HG02981 (cell line): ENCODE measurements around the gene FAM83G.
"Not testable (repeated sequence)": the region's sequence is repeated elsewhere in the genome, so short reads cannot be mapped to it uniquely, and the experiment has no call there.

Experiments
- ATAC-seq: cut with Tn5 transposase; IDR thresholded peaks from one replicate; pipeline ENCODE4 v1.9.1; 2021; ENCODE audit warnings: mild to moderate bottlenecking, moderate library complexity; ENCODE audit not compliant: unreplicated experiment

The FAM83G gene

GRCh38 chr17:18958611-18959010 lies 46.0 kb downstream of the FAM83G start:
- ATAC-seq: no peak

- no peak for ATAC-seq
These were observed 46.7 kb downstream of the FAM83G start for GRCh38 chr17:18957831-18958230.

- ATAC-seq: no peak
These were observed 48.0 kb downstream of the FAM83G start for GRCh38 chr17:18956581-18956980.

- not testable (repeated sequence) for ATAC-seq
These were observed 48.5 kb downstream of the FAM83G start for GRCh38 chr17:18956021-18956420.

- no peak for ATAC-seq
These were observed 49.6 kb downstream of the FAM83G start for GRCh38 chr17:18955009-18955408.

- ATAC-seq: no peak
These were observed 50.2 kb downstream of the FAM83G start for GRCh38 chr17:18954321-18954720.

- ATAC-seq: no peak
These were observed 51.3 kb downstream of the FAM83G start for GRCh38 chr17:18953231-18953728.

GRCh38 chr17:18951941-18952842 lies 52.4 kb downstream of the FAM83G start, which contains the start of gene SLC5A10:
Gene SLC5A10, plus strand, starts transcription at chr17:18952165. Its CDS starts 41 bp downstream, at chr17:18952206.
- ATAC-seq: no peak

- ATAC-seq: no peak
These were observed 53.3 kb downstream of the FAM83G start for GRCh38 chr17:18950944-18951905.

- ATAC-seq: no peak
These were observed 54.2 kb downstream of the FAM83G start for GRCh38 chr17:18950346-18950745.

- ATAC-seq: no peak
These were observed 55.0 kb downstream of the FAM83G start for GRCh38 chr17:18949566-18949965.

GRCh38 chr17:18948476-18949006 lies 56.0 kb downstream of the FAM83G start:
- no peak for ATAC-seq

- ATAC-seq: no peak
These were observed 56.7 kb downstream of the FAM83G start for GRCh38 chr17:18947866-18948265.

GRCh38 chr17:18946536-18946935 lies 58.0 kb downstream of the FAM83G start:
- no peak for ATAC-seq

GRCh38 chr17:18944646-18945045 lies 59.9 kb downstream of the FAM83G start:
- no peak for ATAC-seq

- ATAC-seq: no peak
These were observed 65.9 kb downstream of the FAM83G start for GRCh38 chr17:18938692-18939023.

- ATAC-seq: no peak
These were observed 66.4 kb downstream of the FAM83G start for GRCh38 chr17:18937981-18938691.

- ATAC-seq: no peak
These were observed 71.2 kb downstream of the FAM83G start for GRCh38 chr17:18933102-18934058.

GRCh38 chr17:18932360-18933055 lies 72.1 kb downstream of the FAM83G start:
- ATAC-seq: no peak
